Measurements from ENCODE around the gene GRIA4. TPM values are rescaled to one million over a fixed set of nuclear protein-coding genes. Genes with fewer than 3 reads are reported as not detected.

Gene GRIA4
- total and polyA plus RNA-seq, 2 of the 13 experiments (the other 11 are each of a cell fraction or from before 2014, with no cell fraction given): not detected

DNA sequence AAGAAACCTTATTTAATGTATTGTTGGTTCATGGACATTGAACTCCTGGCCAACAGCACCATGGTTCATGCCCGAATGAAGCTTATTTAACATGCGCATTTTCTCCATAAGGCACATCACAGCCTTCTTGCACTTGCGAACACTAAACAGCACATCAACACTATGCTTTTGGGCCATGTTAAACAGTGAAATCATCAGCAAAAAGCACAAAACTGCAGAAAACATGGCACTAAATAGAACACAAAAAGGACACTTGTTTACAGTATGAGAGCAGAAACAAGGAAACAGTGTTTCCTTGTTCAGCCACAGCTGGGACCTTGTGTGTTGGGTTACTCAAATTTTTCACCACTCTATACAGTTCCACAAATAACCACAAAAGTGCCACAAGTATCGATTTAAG is 289.9 kb downstream of the GRIA4 start (continued):
- TF ChIP-seq, protein P1, sequence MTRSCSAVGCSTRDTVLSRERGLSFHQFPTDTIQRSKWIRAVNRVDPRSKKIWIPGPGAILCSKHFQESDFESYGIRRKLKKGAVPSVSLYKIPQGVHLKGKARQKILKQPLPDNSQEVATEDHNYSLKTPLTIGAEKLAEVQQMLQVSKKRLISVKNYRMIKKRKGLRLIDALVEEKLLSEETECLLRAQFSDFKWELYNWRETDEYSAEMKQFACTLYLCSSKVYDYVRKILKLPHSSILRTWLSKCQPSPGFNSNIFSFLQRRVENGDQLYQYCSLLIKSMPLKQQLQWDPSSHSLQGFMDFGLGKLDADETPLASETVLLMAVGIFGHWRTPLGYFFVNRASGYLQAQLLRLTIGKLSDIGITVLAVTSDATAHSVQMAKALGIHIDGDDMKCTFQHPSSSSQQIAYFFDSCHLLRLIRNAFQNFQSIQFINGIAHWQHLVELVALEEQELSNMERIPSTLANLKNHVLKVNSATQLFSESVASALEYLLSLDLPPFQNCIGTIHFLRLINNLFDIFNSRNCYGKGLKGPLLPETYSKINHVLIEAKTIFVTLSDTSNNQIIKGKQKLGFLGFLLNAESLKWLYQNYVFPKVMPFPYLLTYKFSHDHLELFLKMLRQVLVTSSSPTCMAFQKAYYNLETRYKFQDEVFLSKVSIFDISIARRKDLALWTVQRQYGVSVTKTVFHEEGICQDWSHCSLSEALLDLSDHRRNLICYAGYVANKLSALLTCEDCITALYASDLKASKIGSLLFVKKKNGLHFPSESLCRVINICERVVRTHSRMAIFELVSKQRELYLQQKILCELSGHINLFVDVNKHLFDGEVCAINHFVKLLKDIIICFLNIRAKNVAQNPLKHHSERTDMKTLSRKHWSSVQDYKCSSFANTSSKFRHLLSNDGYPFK (CRISPR knock-in tag; IDR thresholded peaks at IDR 0.05; ENCODE audit: borderline replicate concordance): no peak
- TF ChIP-seq HOXA7 (CRISPR knock-in tag; IDR thresholded peaks at IDR 0.05) (no peak), FOSL1 (CRISPR knock-in tag; IDR thresholded peaks at IDR 0.05; ENCODE audit: borderline replicate concordance) (no peak), ZNF670 (CRISPR knock-in tag; IDR thresholded peaks at IDR 0.05; ENCODE audit: borderline replicate concordance) (no peak)
- TF ChIP-seq, protein P2, sequence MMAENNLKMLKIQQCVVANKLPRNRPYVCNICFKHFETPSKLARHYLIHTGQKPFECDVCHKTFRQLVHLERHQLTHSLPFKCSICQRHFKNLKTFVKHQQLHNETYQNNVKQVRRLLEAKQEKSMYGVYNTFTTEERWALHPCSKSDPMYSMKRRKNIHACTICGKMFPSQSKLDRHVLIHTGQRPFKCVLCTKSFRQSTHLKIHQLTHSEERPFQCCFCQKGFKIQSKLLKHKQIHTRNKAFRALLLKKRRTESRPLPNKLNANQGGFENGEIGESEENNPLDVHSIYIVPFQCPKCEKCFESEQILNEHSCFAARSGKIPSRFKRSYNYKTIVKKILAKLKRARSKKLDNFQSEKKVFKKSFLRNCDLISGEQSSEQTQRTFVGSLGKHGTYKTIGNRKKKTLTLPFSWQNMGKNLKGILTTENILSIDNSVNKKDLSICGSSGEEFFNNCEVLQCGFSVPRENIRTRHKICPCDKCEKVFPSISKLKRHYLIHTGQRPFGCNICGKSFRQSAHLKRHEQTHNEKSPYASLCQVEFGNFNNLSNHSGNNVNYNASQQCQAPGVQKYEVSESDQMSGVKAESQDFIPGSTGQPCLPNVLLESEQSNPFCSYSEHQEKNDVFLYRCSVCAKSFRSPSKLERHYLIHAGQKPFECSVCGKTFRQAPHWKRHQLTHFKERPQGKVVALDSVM (CRISPR knock-in tag; IDR thresholded peaks at IDR 0.05): no peak

DNA sequence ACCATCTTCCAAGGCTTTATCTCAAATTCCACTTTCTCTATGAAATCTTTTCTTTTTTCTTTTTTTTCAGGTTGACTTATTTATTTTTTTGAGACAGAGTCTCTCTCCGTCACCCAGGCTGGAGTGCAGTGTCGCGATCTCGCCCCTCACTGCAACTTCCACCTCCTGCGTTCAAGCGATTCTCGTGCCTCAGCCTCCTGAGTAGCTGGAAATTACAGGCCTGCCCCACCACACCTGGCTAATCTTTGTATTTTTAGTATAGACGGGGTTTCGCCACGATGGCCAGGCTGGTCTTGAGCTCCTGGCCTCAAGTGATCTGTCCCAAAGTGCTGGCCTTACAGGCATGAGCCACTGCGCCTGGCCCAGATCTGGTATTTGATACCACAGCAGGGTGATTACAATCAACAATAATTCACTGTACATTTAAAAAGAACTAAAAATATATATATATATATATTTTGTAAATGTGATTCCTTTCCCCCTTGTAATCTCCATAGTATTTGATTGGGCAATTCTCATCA is 290.7 kb downstream of the GRIA4 start:
- TF ChIP-seq ZEB1 (IDR thresholded peaks at IDR 0.05; ENCODE audit: insufficient replicate concordance, low read depth) (no peak), ZNF780A (CRISPR knock-in tag; IDR thresholded peaks at IDR 0.05) (no peak), MBNL3 (CRISPR knock-in tag; conservative IDR thresholded peaks at IDR 0.05) (no peak), KDM3A (CRISPR knock-in tag; IDR thresholded peaks at IDR 0.05; ENCODE audit: low read depth) (no peak), ZFP36L1 (CRISPR knock-in tag; IDR thresholded peaks at IDR 0.05) (no peak)
- WGBS (ENCODE audit: low lambda C conversion rate): 35% methylated on average over 11 of the region's 11 CpGs
- FAIRE-seq: no peak
- H4K20me1 ChIP-seq (ENCODE audit: insufficient read depth, low read length): no peaks in the 10 kb centered on the region
- H3K79me2 ChIP-seq (ENCODE audit: insufficient read depth, low read length): no peaks in the 10 kb centered on the region
- intact Hi-C loops (cut with micrococcal nuclease; ENCODE audit: unreplicated experiment) (no loop called here), in situ Hi-C loops (cut with HindIII; ENCODE audit: extremely low pct_ligation_motif_present, low pct_unique_long_range_greater_than_20kb) (no loop called here)
- no peak overlapping the region for H3K27ac ChIP-seq (ENCODE audit: extremely low read length, insufficient read depth, low read length)
- no peak for ATAC-seq
- H3K4me3 ChIP-seq (replicated peaks in 1 of 3; ENCODE audit: insufficient read depth in 1 of 3, low read depth in 2 of 3, low read length in 3 of 3): no peak overlapping the region
- BruUV-seq (replicated peaks): no TSS peak
- H3K9ac ChIP-seq (ENCODE audit: insufficient read depth, low read depth, low read length): no peak overlapping the region
- no peaks in the 10 kb centered on the region for H3K27me3 ChIP-seq (ENCODE audit: control insufficient read depth in 1 of 2, insufficient read depth in 2 of 2, low read length in 2 of 2)
- no peaks in the 10 kb centered on the region for H3K36me3 ChIP-seq (replicated peaks in 1 of 2; ENCODE audit: control insufficient read depth in 1 of 2, insufficient read depth in 2 of 2, low read length in 2 of 2)
- H2AFZ ChIP-seq (ENCODE audit: low read length): no peak overlapping the region
- H3K4me1 ChIP-seq (ENCODE audit: insufficient read depth, low read length): no peaks in the 10 kb centered on the region
- H3K4me2 ChIP-seq (ENCODE audit: low read depth, low read length): no peak overlapping the region
- POLR2A ChIA-PET: no interaction called here
- CTCF ChIA-PET (ENCODE audit: low intra/inter-chr PET ratio, low total read pairs): no interaction called here
- no peaks in the 10 kb centered on the region for H3K9me3 ChIP-seq (ENCODE audit: low read length)
- DNase-seq (ENCODE audit: low spot score): no peak
